ENCODE data around the gene SULT1B1. TPM values are rescaled to one million over a fixed set of nuclear protein-coding genes. Genes with fewer than 3 reads are reported as not detected.

SULT1B1 gene
- total RNA-seq, 1 experiment from 2014 or later, result not detected

- no CpG with 5 or more reads among the region's 1 CpG for WGBS (ENCODE audit: extremely low coverage, insufficient read length, low lambda C conversion rate)
- Histone ChIP-seq H3K23me2 (ENCODE audit: insufficient read length, low read depth, low read length, poor library complexity, severe bottlenecking) (no peaks in the 10 kb centered on the region), H4K20me1 (ENCODE audit: control insufficient read depth, insufficient read depth, insufficient read length) (no peaks in the 10 kb centered on the region), H3K56ac (ENCODE audit: insufficient read length, low read depth, low read length) (no peak overlapping the region), H2BK20ac (ENCODE audit: low read depth, low read length, poor library complexity, severe bottlenecking) (no peak overlapping the region), H2BK5ac (ENCODE audit: insufficient read length, low read length) (no peak overlapping the region), H3K9ac (ENCODE audit: extremely low read depth, insufficient read length, low read length) (no peak overlapping the region), H4K5ac (ENCODE audit: insufficient read length, low read depth, low read length) (no peak overlapping the region), H3K4me1 (ENCODE audit: insufficient read depth, low read length) (no peaks in the 10 kb centered on the region), H3K4me2 (ENCODE audit: insufficient read depth, insufficient read length, low read length) (no peak overlapping the region), H2BK15ac (ENCODE audit: low read depth, low read length) (no peak overlapping the region), H3K14ac (ENCODE audit: insufficient read depth, low read length) (no peak overlapping the region), H4K8ac (replicated peaks; ENCODE audit: insufficient read length, low read depth, low read length) (no peak overlapping the region), H3K27ac (ENCODE audit: insufficient read length, low read depth, low read length) (no peak overlapping the region), H4K91ac (ENCODE audit: insufficient read length, low read depth, low read length) (no peak overlapping the region), H2AFZ (ENCODE audit: low read length) (no peak overlapping the region), H2BK120ac (ENCODE audit: low read depth, low read length, poor library complexity, severe bottlenecking) (no peak overlapping the region), H3K4ac (ENCODE audit: low read depth, low read length) (no peak overlapping the region), H3T11ph (ENCODE audit: low read length) (no peak overlapping the region), H3K18ac (ENCODE audit: insufficient read length, low read depth, low read length) (no peak overlapping the region), H2AK5ac (ENCODE audit: insufficient read length, low read length) (no peak overlapping the region), H3K9me3 (ENCODE audit: control insufficient read depth, low read depth, low read length) (no peaks in the 10 kb centered on the region), H2BK12ac (ENCODE audit: insufficient read length, low read depth, low read length) (no peak overlapping the region), H3K27me3 (ENCODE audit: insufficient read depth, low read length) (no peaks in the 10 kb centered on the region), H3K79me1 (ENCODE audit: insufficient read depth, low read depth, low read length, poor library complexity, severe bottlenecking) (no peaks in the 10 kb centered on the region), H3K23ac (ENCODE audit: insufficient read length, low read depth, low read length) (no peak overlapping the region), H3K79me2 (ENCODE audit: insufficient read depth, low read length) (0 out of 2 replicates have a peak, but pooled peaks cover 2% of the 10 kb centered on the region)
- Mint-ChIP-seq H3K27ac (no peak overlapping the region), H3K4me3 (no peak overlapping the region), H3K27me3 (ENCODE audit: low read depth) (no peaks in the 10 kb centered on the region; the same call in 1 of the 2 replicates), H3K4me1 (peaks cover 0 to 2% of the 10 kb centered on the region in 2 experiments; a peak in 2 of 4 replicates), H3K36me3 (ENCODE audit: insufficient read depth in 1 of 3, low read depth in 3 of 3) (no peaks in the 10 kb centered on the region), H3K9me3 (no peaks in the 10 kb centered on the region)
- no peak for TF ChIP-seq CTCF (conservative IDR thresholded peaks at IDR 0.05)
- no peak for DNase-seq
These were observed 28.6 kb downstream of the SULT1B1 start for GRCh38 chr4:69731847-69732246.

All from H9 (cell line).